Neural cell (in vitro differentiated cells): ENCODE results near the gene FOXC2. TPM values are rescaled to one million over a fixed set of nuclear protein-coding genes. Genes with fewer than 3 reads are reported as not detected.

ENCODE experiments used
- H2AFZ ChIP-seq: fragments of 200-600, 300-800 bp; sonication (generic), shearing (Covaris generic); 2 replicates; pipeline ENCODE4 v1.6.0; 2014; ENCODE audit warnings: low read depth, mild to moderate bottlenecking, antibody characterized with exemption, low read length, moderate library complexity
- H3F3A ChIP-seq: fragments of 200-600 bp; shearing (Covaris generic); 2 replicates; pipeline ENCODE4 v1.6.1; 2016; ENCODE audit warnings: mild to moderate bottlenecking, moderate library complexity, mixed read lengths, antibody characterized with exemption, low read length; ENCODE audit not compliant: insufficient read depth, poor library complexity, severe bottlenecking
- H3K27ac ChIP-seq: fragments of 200-600, 300-800 bp; sonication (generic), shearing (Covaris generic); 2 replicates; pipeline ENCODE4 v1.5.1; 2014; ENCODE audit warnings: mild to moderate bottlenecking, low read length, moderate library complexity
- H3K27me3 ChIP-seq: fragments of 300-800, 200-600 bp; sonication (generic), shearing (Covaris generic); 2 replicates; pipeline ENCODE4 v1.6.0; 2014; ENCODE audit warnings: mild to moderate bottlenecking, low read depth, low read length, moderate library complexity; ENCODE audit not compliant: insufficient read depth
- H3K36me3 ChIP-seq: fragments of 300-800, 200-600 bp; sonication (generic), shearing (Covaris generic); 2 replicates; pipeline ENCODE4 v1.5.1; 2014; ENCODE audit warnings: mild to moderate bottlenecking, antibody characterized with exemption, low read length, moderate library complexity; ENCODE audit not compliant: insufficient read depth
- H3K4me2 ChIP-seq: fragments of 300-800, 200-600 bp; sonication (generic), shearing (Covaris generic); 2 replicates; pipeline ENCODE4 v1.6.0; 2014; ENCODE audit warnings: mild to moderate bottlenecking, low read length
- H3K4me3 ChIP-seq: fragments of 300-800, 200-600 bp; sonication (generic), shearing (Covaris generic); 2 replicates; pipeline ENCODE4 v1.5.1; 2014; ENCODE audit warnings: mild to moderate bottlenecking, low read length, moderate library complexity
- H3K79me2 ChIP-seq: fragments of 200-600 bp; shearing (Covaris generic); replicated peaks from 2 replicates; pipeline ENCODE4 v1.6.0; 2014; ENCODE audit warnings: mild to moderate bottlenecking, low read length, moderate library complexity; ENCODE audit not compliant: insufficient read depth
- H3K9ac ChIP-seq: fragments of 300-800, 200-600 bp; sonication (generic), shearing (Covaris generic); 2 replicates; pipeline ENCODE4 v1.6.1; 2016; ENCODE audit warnings: mild to moderate bottlenecking, low read length, mixed read lengths
- H3K9me2 ChIP-seq: fragments of 200-600 bp; shearing (Covaris generic); 2 replicates; pipeline ENCODE4 v1.6.1; 2016; ENCODE audit warnings: mild to moderate bottlenecking, low read length, mixed read lengths; ENCODE audit not compliant: insufficient read depth
- H3K9me3 ChIP-seq: fragments of 200-600, 300-800 bp; sonication (generic), shearing (Covaris generic); 2 replicates; pipeline ENCODE4 v1.6.1; 2016; ENCODE audit warnings: mild to moderate bottlenecking, mixed run types, low read length, moderate library complexity, mixed read lengths
- H4K20me1 ChIP-seq: fragments of 200-600 bp; shearing (Covaris generic); 2 replicates; pipeline ENCODE4 v1.6.1; 2016; ENCODE audit warnings: mild to moderate bottlenecking, mixed run types; ENCODE audit not compliant: insufficient read depth
- EP300 ChIP-seq: fragments of 450-650 bp; conservative IDR thresholded peaks from 2 replicates; pipeline ENCODE4 v1.6.1; 2014; ENCODE audit warnings: antibody characterized with exemption, mild to moderate bottlenecking, moderate library complexity; ENCODE audit not compliant: poor library complexity, severe bottlenecking
- EZH2 ChIP-seq: fragments of 200-600, 300-800 bp; shearing (Covaris generic), sonication (generic); IDR thresholded peaks from 2 replicates; pipeline ENCODE4 v1.6.1; 2014; ENCODE audit warnings: antibody characterized with exemption, low read length, borderline replicate concordance, mild to moderate bottlenecking; ENCODE audit not compliant: insufficient read depth, poor library complexity, severe bottlenecking
- MXI1 ChIP-seq: fragments of 450-650 bp; conservative IDR thresholded peaks from 2 replicates; pipeline ENCODE4 v1.6.1; 2014; ENCODE audit warnings: antibody characterized with exemption, mild to moderate bottlenecking; ENCODE audit not compliant: poor library complexity, severe bottlenecking
- POLR2AphosphoS5 ChIP-seq: IDR thresholded peaks from 2 replicates; pipeline ENCODE4 v1.6.1; 2012
- RAD21 ChIP-seq: fragments of 450-650 bp; conservative IDR thresholded peaks from 2 replicates; pipeline ENCODE4 v1.6.1; 2014; ENCODE audit warnings: antibody characterized with exemption, mild to moderate bottlenecking, moderate library complexity
- SMC3 ChIP-seq: fragments of 450-650 bp; conservative IDR thresholded peaks from 2 replicates; pipeline ENCODE4 v1.6.1; 2014; ENCODE audit warnings: antibody characterized with exemption, mild to moderate bottlenecking, moderate library complexity; ENCODE audit not compliant: poor library complexity
- TAF1 ChIP-seq: IDR thresholded peaks from 2 replicates; pipeline ENCODE4 v1.6.1; 2012; ENCODE audit warnings: low read depth
- polyA plus RNA-seq: library from polyadenylated mRNA; depleted of rRNA; stranded (reverse); fragments of >200 nt; gene quantifications from 2 replicates; pipeline ENCODE4 v1.2.3, GENCODE V29; 2014
- TF ChIP-seq, protein P1 (sequence below): IDR thresholded peaks from 2 replicates; pipeline ENCODE4 v1.6.1; 2012; ENCODE audit warnings: borderline replicate concordance
- TF ChIP-seq, protein P2 (sequence below): fragments of 450-650 bp; IDR thresholded peaks from 2 replicates; pipeline ENCODE4 v1.5.1; 2014; ENCODE audit warnings: antibody characterized with exemption, mild to moderate bottlenecking, moderate library complexity; ENCODE audit not compliant: poor library complexity, severe bottlenecking

The FOXC2 gene
- polyA plus RNA-seq, 1 donor from 2014 or later, result not detected

DNA sequence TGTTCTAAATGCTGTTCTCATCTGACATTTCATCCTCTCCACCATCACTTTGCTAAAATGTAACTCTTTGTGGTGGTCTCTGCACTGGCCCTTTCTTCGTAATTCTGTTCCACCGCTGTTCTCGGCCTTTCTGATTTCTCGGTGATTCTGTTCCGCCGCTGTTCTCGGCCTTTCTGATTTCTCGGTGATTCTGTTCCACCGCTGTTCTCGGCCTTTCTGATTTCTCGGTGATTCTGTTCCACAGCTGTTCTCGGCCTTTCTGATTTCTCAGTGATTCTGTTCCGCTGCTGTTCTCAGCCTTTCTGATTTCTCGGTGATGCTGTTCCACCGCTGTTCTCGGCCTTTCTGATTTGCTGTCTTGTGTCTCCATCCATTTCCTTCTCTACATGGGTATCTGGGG lies 44.0 kb upstream of the FOXC2 start:
- Histone ChIP-seq H3F3A (no peaks in the 10 kb centered on the region), H3K9ac (no peak overlapping the region), H3K9me2 (no peaks in the 10 kb centered on the region), H4K20me1 (no peaks in the 10 kb centered on the region), H3K9me3 (no peaks in the 10 kb centered on the region), H3K27ac (no peak overlapping the region), H3K79me2 (no peaks in the 10 kb centered on the region), H3K36me3 (no peaks in the 10 kb centered on the region), H2AFZ (no peak overlapping the region), H3K27me3 (peaks cover 29% of the 10 kb centered on the region), H3K4me3 (no peak overlapping the region), H3K4me2 (no peak overlapping the region)
- no peak for TF ChIP-seq POLR2AphosphoS5

DNA sequence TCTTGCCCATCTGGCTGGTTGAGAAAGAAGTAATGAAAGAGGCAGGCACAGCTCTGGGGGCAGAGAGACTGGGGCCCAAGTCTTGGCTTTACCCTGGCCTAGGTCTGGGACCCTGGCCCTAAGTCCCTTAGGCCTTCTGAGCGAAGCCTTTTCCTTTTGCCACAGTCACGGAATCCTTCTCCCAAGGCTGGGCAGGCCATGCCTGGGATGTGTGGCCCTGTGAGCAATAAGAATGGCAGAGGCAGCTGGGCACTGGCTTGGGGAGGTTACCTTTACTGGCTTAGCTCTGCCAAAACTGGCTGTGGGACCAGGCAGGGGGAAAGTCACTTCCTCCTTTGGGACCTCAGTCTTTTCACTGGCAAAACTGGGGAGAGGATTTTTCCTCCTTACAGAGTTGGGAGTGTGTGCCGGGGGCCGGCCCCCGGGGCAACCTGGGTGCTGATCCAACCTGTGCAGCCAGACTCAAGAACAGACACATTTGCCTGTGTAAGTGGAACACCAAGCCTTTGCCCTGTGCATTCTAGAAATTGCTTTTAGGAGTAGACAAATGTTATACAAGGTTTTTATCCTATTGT lies 43.4 kb upstream of the FOXC2 start:
- Histone ChIP-seq H3K9ac (no peak overlapping the region), H3K9me2 (no peaks in the 10 kb centered on the region), H3K27ac (no peak overlapping the region), H4K20me1 (no peaks in the 10 kb centered on the region), H3K27me3 (peaks cover 22% of the 10 kb centered on the region), H3F3A (no peaks in the 10 kb centered on the region), H3K4me3 (no peak overlapping the region), H3K9me3 (no peaks in the 10 kb centered on the region), H3K79me2 (no peaks in the 10 kb centered on the region), H3K36me3 (no peaks in the 10 kb centered on the region), H3K4me2 (no peak overlapping the region), H2AFZ (no peak overlapping the region)
- no peak for TF ChIP-seq TAF1
- TF ChIP-seq, protein P1, sequence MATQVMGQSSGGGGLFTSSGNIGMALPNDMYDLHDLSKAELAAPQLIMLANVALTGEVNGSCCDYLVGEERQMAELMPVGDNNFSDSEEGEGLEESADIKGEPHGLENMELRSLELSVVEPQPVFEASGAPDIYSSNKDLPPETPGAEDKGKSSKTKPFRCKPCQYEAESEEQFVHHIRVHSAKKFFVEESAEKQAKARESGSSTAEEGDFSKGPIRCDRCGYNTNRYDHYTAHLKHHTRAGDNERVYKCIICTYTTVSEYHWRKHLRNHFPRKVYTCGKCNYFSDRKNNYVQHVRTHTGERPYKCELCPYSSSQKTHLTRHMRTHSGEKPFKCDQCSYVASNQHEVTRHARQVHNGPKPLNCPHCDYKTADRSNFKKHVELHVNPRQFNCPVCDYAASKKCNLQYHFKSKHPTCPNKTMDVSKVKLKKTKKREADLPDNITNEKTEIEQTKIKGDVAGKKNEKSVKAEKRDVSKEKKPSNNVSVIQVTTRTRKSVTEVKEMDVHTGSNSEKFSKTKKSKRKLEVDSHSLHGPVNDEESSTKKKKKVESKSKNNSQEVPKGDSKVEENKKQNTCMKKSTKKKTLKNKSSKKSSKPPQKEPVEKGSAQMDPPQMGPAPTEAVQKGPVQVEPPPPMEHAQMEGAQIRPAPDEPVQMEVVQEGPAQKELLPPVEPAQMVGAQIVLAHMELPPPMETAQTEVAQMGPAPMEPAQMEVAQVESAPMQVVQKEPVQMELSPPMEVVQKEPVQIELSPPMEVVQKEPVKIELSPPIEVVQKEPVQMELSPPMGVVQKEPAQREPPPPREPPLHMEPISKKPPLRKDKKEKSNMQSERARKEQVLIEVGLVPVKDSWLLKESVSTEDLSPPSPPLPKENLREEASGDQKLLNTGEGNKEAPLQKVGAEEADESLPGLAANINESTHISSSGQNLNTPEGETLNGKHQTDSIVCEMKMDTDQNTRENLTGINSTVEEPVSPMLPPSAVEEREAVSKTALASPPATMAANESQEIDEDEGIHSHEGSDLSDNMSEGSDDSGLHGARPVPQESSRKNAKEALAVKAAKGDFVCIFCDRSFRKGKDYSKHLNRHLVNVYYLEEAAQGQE, result no peak
- TF ChIP-seq RAD21, result no peak
- TF ChIP-seq SMC3, result no peak
- no peak for TF ChIP-seq MXI1
- no peak for TF ChIP-seq EZH2
- TF ChIP-seq EP300, result no peak

DNA sequence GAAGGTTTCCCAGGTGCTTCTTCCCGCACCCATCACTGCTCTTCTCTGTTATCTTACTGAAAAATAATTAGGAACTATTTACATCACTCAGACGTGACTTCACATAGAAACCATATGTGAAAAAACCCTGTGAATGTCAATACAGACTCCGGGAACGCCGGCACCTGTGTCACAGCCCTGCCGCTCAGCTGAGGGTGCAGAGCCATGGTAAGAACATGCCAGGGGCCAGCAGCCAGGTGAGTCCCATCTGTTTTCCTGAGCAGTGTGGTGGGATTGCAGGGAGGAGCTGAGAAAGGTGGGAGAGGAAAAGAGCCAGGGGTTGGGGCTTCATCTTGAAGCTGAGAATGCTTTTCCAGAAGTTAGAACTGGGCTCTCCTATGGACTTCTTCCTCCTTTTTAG lies 42.6 kb upstream of the FOXC2 start:
- Histone ChIP-seq H3F3A (no peaks in the 10 kb centered on the region), H3K27ac (no peak overlapping the region), H3K9me2 (no peaks in the 10 kb centered on the region), H4K20me1 (no peaks in the 10 kb centered on the region), H3K36me3 (no peaks in the 10 kb centered on the region), H3K4me3 (no peak overlapping the region), H3K9ac (no peak overlapping the region), H3K9me3 (no peaks in the 10 kb centered on the region), H3K4me2 (no peak overlapping the region), H2AFZ (no peak overlapping the region), H3K79me2 (no peaks in the 10 kb centered on the region), H3K27me3 (peaks cover 15% of the 10 kb centered on the region)
- TF ChIP-seq TAF1 (no peak), POLR2AphosphoS5 (no peak), MXI1 (no peak), EP300 (no peak), RAD21 (no peak), EZH2 (no peak), SMC3 (no peak)
- TF ChIP-seq, protein P2, sequence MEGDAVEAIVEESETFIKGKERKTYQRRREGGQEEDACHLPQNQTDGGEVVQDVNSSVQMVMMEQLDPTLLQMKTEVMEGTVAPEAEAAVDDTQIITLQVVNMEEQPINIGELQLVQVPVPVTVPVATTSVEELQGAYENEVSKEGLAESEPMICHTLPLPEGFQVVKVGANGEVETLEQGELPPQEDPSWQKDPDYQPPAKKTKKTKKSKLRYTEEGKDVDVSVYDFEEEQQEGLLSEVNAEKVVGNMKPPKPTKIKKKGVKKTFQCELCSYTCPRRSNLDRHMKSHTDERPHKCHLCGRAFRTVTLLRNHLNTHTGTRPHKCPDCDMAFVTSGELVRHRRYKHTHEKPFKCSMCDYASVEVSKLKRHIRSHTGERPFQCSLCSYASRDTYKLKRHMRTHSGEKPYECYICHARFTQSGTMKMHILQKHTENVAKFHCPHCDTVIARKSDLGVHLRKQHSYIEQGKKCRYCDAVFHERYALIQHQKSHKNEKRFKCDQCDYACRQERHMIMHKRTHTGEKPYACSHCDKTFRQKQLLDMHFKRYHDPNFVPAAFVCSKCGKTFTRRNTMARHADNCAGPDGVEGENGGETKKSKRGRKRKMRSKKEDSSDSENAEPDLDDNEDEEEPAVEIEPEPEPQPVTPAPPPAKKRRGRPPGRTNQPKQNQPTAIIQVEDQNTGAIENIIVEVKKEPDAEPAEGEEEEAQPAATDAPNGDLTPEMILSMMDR, result no peak
- TF ChIP-seq, protein P1, result no peak
